HepG2 (cell line): Measurements from ENCODE around the gene NCLN. TPM values are rescaled to one million over a fixed set of nuclear protein-coding genes. Genes with fewer than 3 reads are reported as not detected.

Source experiments
- ARNTL ChIP-seq: sonication (generic); formaldehyde crosslinking; IDR thresholded peaks from 2 replicates; pipeline ENCODE4 v1.4.0; 2020; ENCODE audit warnings: mild to moderate bottlenecking, missing genetic modification reagents
- ATRX ChIP-seq: sonication (generic); formaldehyde crosslinking; IDR thresholded peaks from 2 replicates; pipeline ENCODE4 v1.4.0; 2020; ENCODE audit warnings: missing genetic modification reagents, borderline replicate concordance
- CAMTA2 ChIP-seq: sonication (generic); formaldehyde crosslinking; IDR thresholded peaks from 2 replicates; pipeline ENCODE4 v1.4.0; 2020; ENCODE audit warnings: mild to moderate bottlenecking, missing genetic modification reagents, borderline replicate concordance
- EP300 ChIP-seq, 3 experiments: sonication (generic) in 1 of 3; formaldehyde crosslinking in 1 of 3; IDR thresholded peaks; 2 replicates each; pipeline versions ENCODE4 v1.5.1 to v1.6.1; 2011 to 2020; ENCODE audit warnings: low read depth in 2 of 3, low read length in 2 of 3, borderline replicate concordance in 1 of 3, improper control_type of control experiment in 1 of 3, mild to moderate bottlenecking in 1 of 3, missing genetic modification reagents in 1 of 3, moderate library complexity in 1 of 3
- KDM1A ChIP-seq: IDR thresholded peaks from 2 replicates; pipeline ENCODE4 v1.6.1; 2016; ENCODE audit warnings: missing compliant biosample characterization
- POLR2AphosphoS5 ChIP-seq: IDR thresholded peaks from 2 replicates; pipeline ENCODE4 v1.6.1; 2012; ENCODE audit warnings: low read depth, low read length
- PRMT3 ChIP-seq: sonication (generic); formaldehyde crosslinking; IDR thresholded peaks from 2 replicates; pipeline ENCODE4 v1.8.1; 2022; ENCODE audit warnings: low read depth, mild to moderate bottlenecking, moderate library complexity, missing genetic modification reagents, borderline replicate concordance
- REPIN1 ChIP-seq: sonication (generic); formaldehyde crosslinking; IDR thresholded peaks from 2 replicates; pipeline ENCODE4 v1.8.0; 2022; ENCODE audit warnings: missing genetic modification reagents, low read depth, mild to moderate bottlenecking, borderline replicate concordance
- SAP130 ChIP-seq: IDR thresholded peaks from 2 replicates; pipeline ENCODE4 v1.6.1; 2016; ENCODE audit warnings: low read depth
- SIN3A ChIP-seq: IDR thresholded peaks from 2 replicates; pipeline ENCODE4 v1.6.1; 2011; ENCODE audit warnings: low read depth, mild to moderate bottlenecking, control low read depth, low read length, borderline replicate concordance
- SMAD9 ChIP-seq: sonication (generic); formaldehyde crosslinking; IDR thresholded peaks from 2 replicates; pipeline ENCODE4 v1.5.1; 2020; ENCODE audit warnings: mild to moderate bottlenecking, missing genetic modification reagents
- TMF1 ChIP-seq: sonication (generic); formaldehyde crosslinking; IDR thresholded peaks from 2 replicates; pipeline ENCODE4 v1.8.1; 2022; ENCODE audit warnings: low read depth, missing genetic modification reagents
- ZFX ChIP-seq: sonication (generic); formaldehyde crosslinking; IDR thresholded peaks from 2 replicates; pipeline ENCODE4 v1.4.0; 2020; ENCODE audit warnings: mild to moderate bottlenecking, low read depth, missing genetic modification reagents, moderate library complexity
- ZMYM2 ChIP-seq: sonication (generic); formaldehyde crosslinking; IDR thresholded peaks from 2 replicates; pipeline ENCODE4 v1.8.0; 2022; ENCODE audit warnings: mild to moderate bottlenecking, missing genetic modification reagents
- ZMYM3 ChIP-seq: sonication (generic); formaldehyde crosslinking; IDR thresholded peaks from 2 replicates; pipeline ENCODE4 v1.5.1; 2020; ENCODE audit warnings: mild to moderate bottlenecking, missing genetic modification reagents
- ZNF296 ChIP-seq: sonication (generic); formaldehyde crosslinking; conservative IDR thresholded peaks from 2 replicates; pipeline ENCODE4 v1.5.0; 2020; ENCODE audit warnings: mild to moderate bottlenecking, missing genetic modification reagents
- ZNF34 ChIP-seq: sonication (generic); formaldehyde crosslinking; IDR thresholded peaks from 2 replicates; pipeline ENCODE4 v1.4.0; 2020; ENCODE audit warnings: mild to moderate bottlenecking, missing genetic modification reagents, borderline replicate concordance
- ZNF737 ChIP-seq: sonication (generic); formaldehyde crosslinking; IDR thresholded peaks from 2 replicates; pipeline ENCODE4 v1.5.0; 2020; ENCODE audit warnings: missing genetic modification reagents, mild to moderate bottlenecking, borderline replicate concordance
- ZNF768 ChIP-seq: sonication (generic); formaldehyde crosslinking; IDR thresholded peaks from 2 replicates; pipeline ENCODE4 v1.4.0; 2020; ENCODE audit warnings: missing genetic modification reagents
- ZNF775 ChIP-seq: sonication (generic); formaldehyde crosslinking; IDR thresholded peaks from 2 replicates; pipeline ENCODE4 v1.4.0; 2020; ENCODE audit warnings: missing genetic modification reagents, mild to moderate bottlenecking, moderate library complexity, borderline replicate concordance
- polyA plus RNA-seq, 8 experiments: library from polyadenylated mRNA; depleted of rRNA in 3 of 8; stranded (reverse) in 7 of 8; unstranded in 1 of 8; fragments of >200 nt; fragmentation: Illumina TruSeq in 4 of 8; extraction: Trizol in 4 of 8; gene quantifications; 2 replicates each; pipeline versions ENCODE4 v1.2.1 to v1.2.3, GENCODE V29; 2011 to 2016; ENCODE audit warnings: low read depth in 4 of 8, missing spikeins in 1 of 8, mixed read lengths in 1 of 8; ENCODE audit not compliant: insufficient read depth in 1 of 8
- total RNA-seq, 5 experiments: library from RNA; depleted of rRNA; stranded (reverse); fragments of >200 nt; fragmentation: Illumina TruSeq; extraction: Trizol; gene quantifications; 2 replicates each; pipeline ENCODE4 v1.2.3, GENCODE V29; 2016; ENCODE audit warnings: low read depth in 1 of 5
- TF ChIP-seq, protein P1 (sequence below): sonication (generic); formaldehyde crosslinking; conservative IDR thresholded peaks from 2 replicates; pipeline ENCODE4 v1.4.0; 2020; ENCODE audit warnings: mild to moderate bottlenecking, missing genetic modification reagents, moderate library complexity
- TF ChIP-seq, protein P2 (sequence below): sonication (generic); formaldehyde crosslinking; IDR thresholded peaks from 2 replicates; pipeline ENCODE4 v1.9.0; 2021; ENCODE audit warnings: missing genetic modification reagents, borderline replicate concordance

The NCLN gene
- total and polyA plus RNA-seq, 2 of the 13 experiments (the other 11 are each of a cell fraction or from before 2014, with no cell fraction given), result 42.6 to 56.0 TPM

DNA sequence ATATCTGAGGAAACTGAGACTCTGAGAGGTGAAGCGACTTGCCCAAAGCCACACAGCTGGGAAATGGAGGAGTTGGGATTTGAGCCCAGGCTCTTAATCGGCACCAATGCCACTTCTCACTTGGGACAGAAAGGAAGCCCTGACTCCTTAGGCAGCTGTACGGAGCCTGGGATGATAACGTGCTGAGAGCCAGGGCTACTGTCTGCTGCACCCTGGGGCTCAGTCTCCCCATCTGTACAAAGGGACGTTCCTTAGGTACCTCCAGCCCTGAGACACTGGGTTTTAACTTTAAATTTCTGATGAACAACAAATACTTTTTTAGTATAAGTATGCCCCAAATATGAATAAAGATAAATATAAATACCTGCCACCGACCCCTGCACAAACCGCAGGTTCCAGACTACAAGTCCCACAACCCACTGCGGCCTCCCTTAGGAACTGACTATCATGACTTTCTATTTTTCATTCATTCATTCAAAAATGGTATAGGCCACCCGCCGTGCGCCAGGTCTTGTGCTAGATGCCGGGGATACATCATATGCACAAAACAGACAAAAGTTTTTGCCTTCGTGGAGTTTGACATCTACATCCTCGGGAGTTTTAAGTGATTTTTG lies 776 bp upstream of the NCLN start (continued):
- no peak for TF ChIP-seq PRMT3
- no peak for TF ChIP-seq ZNF296
- TF ChIP-seq ARNTL, result no peak
- TF ChIP-seq KDM1A, result peak; percentile 84
- TF ChIP-seq ATRX (CRISPR knock-in tag), result no peak
- TF ChIP-seq, protein P1, sequence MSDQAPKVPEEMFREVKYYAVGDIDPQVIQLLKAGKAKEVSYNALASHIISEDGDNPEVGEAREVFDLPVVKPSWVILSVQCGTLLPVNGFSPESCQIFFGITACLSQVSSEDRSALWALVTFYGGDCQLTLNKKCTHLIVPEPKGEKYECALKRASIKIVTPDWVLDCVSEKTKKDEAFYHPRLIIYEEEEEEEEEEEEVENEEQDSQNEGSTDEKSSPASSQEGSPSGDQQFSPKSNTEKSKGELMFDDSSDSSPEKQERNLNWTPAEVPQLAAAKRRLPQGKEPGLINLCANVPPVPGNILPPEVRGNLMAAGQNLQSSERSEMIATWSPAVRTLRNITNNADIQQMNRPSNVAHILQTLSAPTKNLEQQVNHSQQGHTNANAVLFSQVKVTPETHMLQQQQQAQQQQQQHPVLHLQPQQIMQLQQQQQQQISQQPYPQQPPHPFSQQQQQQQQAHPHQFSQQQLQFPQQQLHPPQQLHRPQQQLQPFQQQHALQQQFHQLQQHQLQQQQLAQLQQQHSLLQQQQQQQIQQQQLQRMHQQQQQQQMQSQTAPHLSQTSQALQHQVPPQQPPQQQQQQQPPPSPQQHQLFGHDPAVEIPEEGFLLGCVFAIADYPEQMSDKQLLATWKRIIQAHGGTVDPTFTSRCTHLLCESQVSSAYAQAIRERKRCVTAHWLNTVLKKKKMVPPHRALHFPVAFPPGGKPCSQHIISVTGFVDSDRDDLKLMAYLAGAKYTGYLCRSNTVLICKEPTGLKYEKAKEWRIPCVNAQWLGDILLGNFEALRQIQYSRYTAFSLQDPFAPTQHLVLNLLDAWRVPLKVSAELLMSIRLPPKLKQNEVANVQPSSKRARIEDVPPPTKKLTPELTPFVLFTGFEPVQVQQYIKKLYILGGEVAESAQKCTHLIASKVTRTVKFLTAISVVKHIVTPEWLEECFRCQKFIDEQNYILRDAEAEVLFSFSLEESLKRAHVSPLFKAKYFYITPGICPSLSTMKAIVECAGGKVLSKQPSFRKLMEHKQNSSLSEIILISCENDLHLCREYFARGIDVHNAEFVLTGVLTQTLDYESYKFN, result no peak
- TF ChIP-seq ZMYM2, result 0 out of 2 replicates have a peak, but pooled peaks have one; percentile 37
- peak; percentile 88 for TF ChIP-seq ZNF768 (CRISPR knock-in tag)
- no peak for TF ChIP-seq POLR2AphosphoS5
- TF ChIP-seq ZNF34 (CRISPR knock-in tag), result no peak
- no peak for TF ChIP-seq CAMTA2
- TF ChIP-seq REPIN1 (CRISPR knock-in tag), result peak; percentile 11; the same call in 1 of the 2 replicates
- TF ChIP-seq, protein P2, sequence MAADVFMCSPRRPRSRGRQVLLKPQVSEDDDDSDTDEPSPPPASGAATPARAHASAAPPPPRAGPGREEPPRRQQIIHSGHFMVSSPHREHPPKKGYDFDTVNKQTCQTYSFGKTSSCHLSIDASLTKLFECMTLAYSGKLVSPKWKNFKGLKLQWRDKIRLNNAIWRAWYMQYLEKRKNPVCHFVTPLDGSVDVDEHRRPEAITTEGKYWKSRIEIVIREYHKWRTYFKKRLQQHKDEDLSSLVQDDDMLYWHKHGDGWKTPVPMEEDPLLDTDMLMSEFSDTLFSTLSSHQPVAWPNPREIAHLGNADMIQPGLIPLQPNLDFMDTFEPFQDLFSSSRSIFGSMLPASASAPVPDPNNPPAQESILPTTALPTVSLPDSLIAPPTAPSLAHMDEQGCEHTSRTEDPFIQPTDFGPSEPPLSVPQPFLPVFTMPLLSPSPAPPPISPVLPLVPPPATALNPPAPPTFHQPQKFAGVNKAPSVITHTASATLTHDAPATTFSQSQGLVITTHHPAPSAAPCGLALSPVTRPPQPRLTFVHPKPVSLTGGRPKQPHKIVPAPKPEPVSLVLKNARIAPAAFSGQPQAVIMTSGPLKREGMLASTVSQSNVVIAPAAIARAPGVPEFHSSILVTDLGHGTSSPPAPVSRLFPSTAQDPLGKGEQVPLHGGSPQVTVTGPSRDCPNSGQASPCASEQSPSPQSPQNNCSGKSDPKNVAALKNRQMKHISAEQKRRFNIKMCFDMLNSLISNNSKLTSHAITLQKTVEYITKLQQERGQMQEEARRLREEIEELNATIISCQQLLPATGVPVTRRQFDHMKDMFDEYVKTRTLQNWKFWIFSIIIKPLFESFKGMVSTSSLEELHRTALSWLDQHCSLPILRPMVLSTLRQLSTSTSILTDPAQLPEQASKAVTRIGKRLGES (CRISPR knock-in tag), result no peak
- no peak for TF ChIP-seq EP300 (IDR thresholded peaks at IDR 0.05; ENCODE audit: low read depth in 2 of 2, low read length in 2 of 2)
- no peak for TF ChIP-seq EP300 (CRISPR knock-in tag; IDR thresholded peaks at IDR 0.05; ENCODE audit: borderline replicate concordance)
- peak; percentile 88 for TF ChIP-seq SIN3A
- no peak for TF ChIP-seq SMAD9 (CRISPR knock-in tag)
- peak; percentile 96 for TF ChIP-seq SAP130 (CRISPR knock-in tag)
- TF ChIP-seq TMF1 (CRISPR knock-in tag), result no peak
- no peak for TF ChIP-seq ZNF775 (CRISPR knock-in tag)
- no peak for TF ChIP-seq ZFX
- peak; percentile 90 for TF ChIP-seq ZMYM3
- no peak for TF ChIP-seq ZNF737 (CRISPR knock-in tag)
